Neural progenitor cell (in vitro differentiated cells): Measurements from ENCODE around the gene HS6ST3.

ENCODE experiments used
- EZH2 ChIP-seq: fragments of 200-600 bp; sonication (generic); IDR thresholded peaks from 2 replicates; pipeline ENCODE4 v1.6.1; 2017; ENCODE audit warnings: antibody characterized with exemption, mild to moderate bottlenecking, moderate library complexity
- EZH2phosphoT487 ChIP-seq: fragments of 200-600 bp; sonication (generic); IDR thresholded peaks from 2 replicates; pipeline ENCODE4 v1.6.1; 2017; ENCODE audit warnings: antibody characterized with exemption
- TF ChIP-seq, protein P1 (sequence below): fragments of 200-600 bp; sonication (generic); IDR thresholded peaks from 2 replicates; pipeline ENCODE4 v1.5.1; 2017; ENCODE audit warnings: antibody characterized with exemption, mild to moderate bottlenecking

GRCh38 chr13:96090240-96091101 lies 564 bp downstream of the HS6ST3 start:
- TF ChIP-seq, protein P1, sequence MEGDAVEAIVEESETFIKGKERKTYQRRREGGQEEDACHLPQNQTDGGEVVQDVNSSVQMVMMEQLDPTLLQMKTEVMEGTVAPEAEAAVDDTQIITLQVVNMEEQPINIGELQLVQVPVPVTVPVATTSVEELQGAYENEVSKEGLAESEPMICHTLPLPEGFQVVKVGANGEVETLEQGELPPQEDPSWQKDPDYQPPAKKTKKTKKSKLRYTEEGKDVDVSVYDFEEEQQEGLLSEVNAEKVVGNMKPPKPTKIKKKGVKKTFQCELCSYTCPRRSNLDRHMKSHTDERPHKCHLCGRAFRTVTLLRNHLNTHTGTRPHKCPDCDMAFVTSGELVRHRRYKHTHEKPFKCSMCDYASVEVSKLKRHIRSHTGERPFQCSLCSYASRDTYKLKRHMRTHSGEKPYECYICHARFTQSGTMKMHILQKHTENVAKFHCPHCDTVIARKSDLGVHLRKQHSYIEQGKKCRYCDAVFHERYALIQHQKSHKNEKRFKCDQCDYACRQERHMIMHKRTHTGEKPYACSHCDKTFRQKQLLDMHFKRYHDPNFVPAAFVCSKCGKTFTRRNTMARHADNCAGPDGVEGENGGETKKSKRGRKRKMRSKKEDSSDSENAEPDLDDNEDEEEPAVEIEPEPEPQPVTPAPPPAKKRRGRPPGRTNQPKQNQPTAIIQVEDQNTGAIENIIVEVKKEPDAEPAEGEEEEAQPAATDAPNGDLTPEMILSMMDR, result no peak
- no peak for TF ChIP-seq EZH2phosphoT487
- peak; percentile 71 for TF ChIP-seq EZH2
